ENCODE results near the gene MRPL20.
"Not testable (repeated sequence)": the region's sequence is repeated elsewhere in the genome, so short reads cannot be mapped to it uniquely, and the experiment has no call there.

MRPL20 gene

GRCh38 chr1:1403653-1404052 is 3.4 kb downstream of the MRPL20 start:
- DNase-seq: no peak

- DNase-seq: not testable (repeated sequence)
These were observed 4.1 kb downstream of the MRPL20 start for GRCh38 chr1:1402901-1403392.

- peak in 1 of 2 experiments; percentile 35 for DNase-seq
These were observed 4.8 kb downstream of the MRPL20 start for GRCh38 chr1:1402072-1402900.

- no peak for DNase-seq
These were observed 5.6 kb downstream of the MRPL20 start for GRCh38 chr1:1401457-1402010.

GRCh38 chr1:1400576-1401456 is 6.3 kb downstream of the MRPL20 start:
- DNase-seq: no peak

GRCh38 chr1:1399872-1400575 is 7.1 kb downstream of the MRPL20 start:
- no peak for DNase-seq

- DNase-seq: peak; percentile 99
These were observed 7.8 kb downstream of the MRPL20 start, which contains the start of gene CCNL2 for GRCh38 chr1:1399187-1399871. CCNL2 (minus strand) TSS chr1:1399335; CDS start chr1:1399306, 29 bp downstream.

- DNase-seq: peak in 1 of 2 experiments; percentile 14
These were observed 8.4 kb downstream of the MRPL20 start for GRCh38 chr1:1398677-1399186.

- no peak for DNase-seq
These were observed 9.1 kb downstream of the MRPL20 start for GRCh38 chr1:1397839-1398523.

GRCh38 chr1:1395166-1395565 is 11.9 kb downstream of the MRPL20 start:
- no peak for DNase-seq

- no peak for DNase-seq
These were observed 13.0 kb downstream of the MRPL20 start for GRCh38 chr1:1394116-1394515.

- no peak for DNase-seq
These were observed 13.7 kb downstream of the MRPL20 start for GRCh38 chr1:1393428-1393827.

- no peak for DNase-seq
These were observed 14.1 kb downstream of the MRPL20 start for GRCh38 chr1:1393014-1393413.

- DNase-seq: no peak
These were observed 15.9 kb downstream of the MRPL20 start for GRCh38 chr1:1391225-1391624.

GRCh38 chr1:1390675-1391074 is 16.4 kb downstream of the MRPL20 start:
- DNase-seq: no peak

- DNase-seq: no peak
These were observed 19.0 kb downstream of the MRPL20 start for GRCh38 chr1:1388078-1388472.

- no peak for DNase-seq
These were observed 19.7 kb downstream of the MRPL20 start for GRCh38 chr1:1387098-1388077.

GRCh38 chr1:1385931-1386330 is 21.2 kb downstream of the MRPL20 start:
- DNase-seq: no peak

GRCh38 chr1:1385339-1385738 is 21.8 kb downstream of the MRPL20 start:
- not testable (repeated sequence) for DNase-seq

- no peak for DNase-seq
These were observed 25.8 kb downstream of the MRPL20 start for GRCh38 chr1:1381294-1381693.

Data from stimulated activated CD4-positive, alpha-beta T cell treated with anti-CD3 and anti-CD28 coated beads, Interleukin-4, amount 100 ng/mL, for 4 hours (primary cell).